Lower leg skin (tissue), 3 donors: ENCODE measurements around the gene PPP1R14D.

Experiments used
- CTCF ChIP-seq, 3 donors: fragments of 450-650 bp; IDR thresholded peaks; one replicate each; pipeline ENCODE4 v1.5.1; 2016; ENCODE audit warnings: antibody characterized with exemption in 3 of 3, mild to moderate bottlenecking in 3 of 3, moderate library complexity in 2 of 3
- POLR2A ChIP-seq, 2 donors: fragments of 450-650 bp; IDR thresholded peaks; one replicate each; pipeline ENCODE4 v1.6.1; 2016 to 2017; ENCODE audit warnings: antibody characterized with exemption in 2 of 2, mild to moderate bottlenecking in 1 of 2, moderate library complexity in 1 of 2

- no peak for TF ChIP-seq POLR2A (IDR thresholded peaks at IDR 0.05)
- TF ChIP-seq CTCF (IDR thresholded peaks at IDR 0.05): no peak
These were observed 2.4 kb upstream of the PPP1R14D start for GRCh38 chr15:40830884-40831283.
